Measurements from ENCODE around the gene CNN1.

CNN1 gene

GRCh38 chr19:11538232-11539036 lies at the start of gene CNN1:
Gene CNN1 (plus strand): TSS chr19:11538851. CDS start chr19:11538928, 77 bp downstream.
- DNase-seq = no peak

DNA sequence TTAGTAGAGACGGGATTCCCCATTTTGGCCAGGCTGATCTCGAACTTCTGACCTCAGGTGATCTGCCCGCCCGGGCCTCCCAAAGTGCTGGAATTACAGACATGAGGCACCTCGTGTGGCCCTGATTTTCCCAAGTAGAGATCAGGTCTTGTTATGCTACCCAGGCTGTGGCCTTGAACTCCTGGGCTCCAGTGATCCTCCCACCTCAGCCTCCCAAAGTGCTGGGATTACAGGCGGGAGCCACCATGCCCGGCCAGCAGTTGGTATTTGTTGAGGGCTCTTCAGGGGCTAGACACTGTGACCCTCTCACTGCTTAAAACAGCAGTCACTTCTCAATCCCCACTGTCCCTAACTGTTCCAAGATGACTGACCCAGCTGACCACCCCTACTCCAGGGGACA lies 49.3 kb upstream of the CNN1 start:
- DNase-seq = no peak

DNA sequence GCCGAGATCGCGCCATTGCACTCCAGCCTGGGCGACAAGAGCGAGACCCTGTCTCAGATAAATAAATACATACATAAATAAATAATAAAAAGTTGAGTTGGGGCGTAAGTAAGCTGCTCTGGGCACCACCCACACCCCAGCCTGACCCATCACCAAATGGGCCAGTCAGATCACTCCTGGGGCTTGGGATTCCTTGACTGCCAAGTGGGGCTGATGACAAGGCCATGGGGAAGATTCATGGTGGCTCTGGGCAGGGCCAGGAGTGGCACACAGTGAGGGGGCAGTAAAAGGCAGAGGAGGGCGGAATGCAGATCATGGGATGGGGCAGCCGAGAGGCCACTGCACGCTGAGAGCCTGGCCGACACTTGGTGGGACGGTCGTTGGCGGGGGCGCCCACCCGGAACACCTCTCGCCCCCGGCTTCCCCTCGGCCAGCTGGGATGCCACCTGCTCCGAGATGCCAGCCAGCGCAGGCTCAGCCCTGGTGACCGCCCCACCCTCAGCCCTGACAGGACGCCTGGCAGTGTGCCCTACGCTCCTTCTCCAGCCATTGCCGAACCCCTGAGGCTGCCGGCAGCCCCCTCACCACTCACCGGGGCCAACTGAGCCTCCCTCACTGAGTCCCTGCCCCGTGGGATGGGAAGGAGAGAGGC lies 43.9 kb upstream of the CNN1 start:
- DNase-seq = no peak

DNA sequence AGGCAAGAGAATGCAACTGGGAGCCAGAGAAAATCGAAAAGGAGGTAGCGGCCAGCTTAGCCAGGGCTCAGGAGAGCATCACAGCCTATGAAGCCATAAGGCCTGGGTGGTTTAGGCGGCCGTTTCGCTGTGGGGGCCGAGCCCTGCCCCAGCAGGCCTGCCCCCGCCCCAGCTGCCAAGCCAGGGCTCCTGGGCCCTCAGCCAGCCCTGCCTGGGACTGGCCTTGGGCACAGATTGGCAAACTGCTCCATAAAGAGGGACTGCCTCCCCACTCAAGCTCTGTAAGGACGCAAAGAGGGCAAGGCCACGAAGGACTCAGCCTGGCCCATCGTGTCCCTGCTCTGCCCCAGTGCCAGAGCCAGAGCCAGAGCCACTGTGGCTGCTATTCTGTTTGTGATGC lies 43.2 kb upstream of the CNN1 start:
- DNase-seq = no peak

DNA sequence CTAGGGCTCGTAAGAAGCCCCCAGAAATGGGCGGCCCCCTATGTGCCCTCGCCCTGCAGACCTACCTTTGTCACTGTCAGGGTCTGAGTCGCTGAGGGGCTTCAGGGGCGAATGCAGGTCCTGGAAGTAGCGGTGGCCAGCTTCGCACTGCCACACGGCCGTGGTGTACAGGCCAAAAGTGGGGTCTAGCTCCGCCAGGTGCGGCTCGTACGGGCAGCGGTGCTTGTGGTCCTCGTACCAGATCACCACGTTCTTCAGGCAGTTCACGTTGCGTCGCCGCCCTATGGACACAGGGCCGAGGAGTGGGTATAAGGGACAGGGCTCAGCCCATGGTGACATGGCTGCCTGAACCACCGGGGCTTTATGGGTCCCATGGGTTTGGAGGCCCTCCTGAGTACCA lies 42.8 kb upstream of the CNN1 start:
- DNase-seq = no peak

GRCh38 chr19:11496391-11497163 lies 42.1 kb upstream of the CNN1 start:
- peak; percentile 59 for DNase-seq

DNA sequence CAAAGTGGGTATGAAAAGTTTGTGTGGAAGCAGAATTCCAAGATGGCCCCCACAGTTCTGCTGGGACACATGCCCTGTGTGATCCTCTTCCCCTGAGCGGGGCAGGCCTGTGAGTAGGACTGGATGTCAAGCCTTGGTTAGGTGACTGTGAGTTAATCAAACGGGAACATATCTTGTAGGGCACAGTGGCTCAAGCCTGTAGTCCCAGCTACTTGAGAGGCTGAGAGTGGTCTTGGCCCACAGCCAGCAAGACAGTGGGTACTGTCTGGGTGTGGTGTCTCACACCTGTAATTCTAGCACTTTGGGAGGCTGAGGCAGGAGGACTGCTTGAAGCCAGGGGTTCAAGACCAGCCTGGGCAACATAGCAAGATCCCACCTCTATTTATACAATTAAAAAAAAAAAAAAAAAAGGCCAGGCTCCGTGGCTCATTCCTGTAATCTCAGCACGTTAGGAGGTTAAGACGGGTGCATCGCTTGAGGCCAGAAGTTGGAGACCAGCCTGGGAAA lies 39.4 kb upstream of the CNN1 start:
- no peak for DNase-seq

DNA sequence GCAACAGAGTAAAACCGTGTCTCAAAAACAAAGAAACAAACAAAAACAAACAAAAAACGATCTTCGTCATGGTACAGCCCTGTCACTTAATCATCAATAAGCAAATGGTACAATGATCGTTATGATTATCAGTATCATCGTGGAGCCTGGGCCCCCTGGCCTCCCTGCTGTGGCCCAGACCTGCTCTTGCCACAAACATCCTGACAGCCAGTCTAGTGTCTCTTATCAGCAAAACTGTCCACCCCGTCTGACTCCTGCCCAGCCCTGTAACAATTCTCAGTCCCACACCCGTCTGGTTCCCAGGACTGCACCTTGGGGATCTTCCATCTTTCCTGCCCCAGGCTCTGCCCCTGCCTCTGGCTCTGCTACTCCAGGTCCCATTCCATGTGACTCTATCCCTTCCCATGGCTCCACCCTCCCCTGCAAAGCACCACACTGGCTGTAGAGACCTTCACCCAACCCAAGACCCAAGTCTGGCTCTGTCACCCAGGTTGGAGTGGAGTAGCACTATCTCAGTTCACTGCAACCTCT lies 38.7 kb upstream of the CNN1 start:
- no peak for DNase-seq

DNA sequence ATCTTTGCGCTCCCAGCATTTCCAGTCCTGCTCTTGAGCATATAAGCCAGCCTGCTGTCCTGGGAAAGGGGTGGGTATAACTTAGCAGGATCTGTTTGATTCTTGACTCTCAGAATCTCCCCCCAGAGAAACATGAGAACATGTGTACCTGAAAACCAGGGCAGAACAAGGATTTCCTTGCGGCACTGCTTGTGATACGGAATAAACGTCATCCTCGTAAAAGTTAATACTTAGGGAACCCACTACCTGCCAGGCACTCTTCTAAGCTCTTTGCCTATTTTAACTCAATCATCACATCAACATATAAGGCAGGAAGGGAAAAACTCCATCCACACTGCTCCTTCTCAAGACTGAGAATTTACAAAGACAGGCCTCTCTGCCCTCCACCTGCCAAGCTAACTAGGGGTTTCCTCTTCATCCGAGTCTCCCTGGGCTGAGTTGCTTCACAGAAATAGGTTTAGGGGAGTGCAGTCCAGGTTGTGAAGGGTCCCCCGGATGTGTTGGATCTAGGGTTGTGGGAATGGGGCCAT lies 34.1 kb upstream of the CNN1 start:
- no peak for DNase-seq

DNA sequence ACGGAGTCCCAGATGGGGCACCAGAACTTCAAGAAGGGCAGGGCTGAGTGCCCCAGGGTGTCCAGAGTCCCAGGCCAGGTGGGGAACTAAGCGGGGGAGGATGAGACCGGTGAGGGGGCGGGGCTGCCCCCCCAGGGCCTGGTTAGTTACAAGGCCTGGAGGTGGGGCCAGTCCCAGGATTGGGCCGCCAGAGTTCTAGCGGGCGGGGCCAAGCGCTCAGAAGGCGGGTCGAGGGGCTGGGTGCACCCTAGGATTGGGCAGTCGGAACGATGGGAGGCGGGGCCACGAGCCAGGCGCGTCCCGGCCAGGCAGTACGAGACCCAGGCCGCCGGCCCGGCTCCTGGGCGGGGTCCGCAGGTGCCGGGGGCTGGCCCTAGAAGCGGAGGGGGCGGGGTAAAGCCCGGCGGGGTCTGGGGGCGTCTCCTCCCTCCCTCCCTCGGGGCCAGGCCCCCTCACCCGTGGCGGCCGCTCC lies 33.6 kb upstream of the CNN1 start:
- peak; percentile 98 for DNase-seq

GRCh38 chr19:11505504-11506100 lies 33.0 kb upstream of the CNN1 start, which contains the start of gene ZNF653:
Gene ZNF653 (minus strand): TSS chr19:11505839. CDS start chr19:11505786, 53 bp downstream.
- peak; percentile 96 for DNase-seq

GRCh38 chr19:11506101-11506555 lies 32.5 kb upstream of the CNN1 start:
- no peak for DNase-seq

DNA sequence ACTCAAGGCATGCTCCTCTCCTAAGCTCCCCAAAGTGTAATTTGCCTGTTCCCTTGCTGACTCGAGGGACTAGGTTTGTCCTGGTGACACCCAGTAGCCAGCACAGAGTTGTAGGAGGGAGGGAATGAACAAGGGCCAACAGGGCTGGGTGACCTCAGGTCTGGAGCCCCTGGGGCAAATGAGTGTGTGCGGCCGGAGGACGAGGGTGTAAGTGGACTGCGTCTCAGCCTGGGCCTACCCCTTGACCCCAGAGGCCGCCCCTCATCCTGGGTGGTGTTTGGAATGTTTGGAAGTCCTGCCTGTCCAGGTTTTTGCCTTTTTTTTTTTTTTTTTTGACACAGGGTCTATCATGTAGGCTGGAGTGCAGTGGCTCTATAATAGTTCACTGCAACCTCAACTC lies 31.7 kb upstream of the CNN1 start:
- no peak for DNase-seq

DNA sequence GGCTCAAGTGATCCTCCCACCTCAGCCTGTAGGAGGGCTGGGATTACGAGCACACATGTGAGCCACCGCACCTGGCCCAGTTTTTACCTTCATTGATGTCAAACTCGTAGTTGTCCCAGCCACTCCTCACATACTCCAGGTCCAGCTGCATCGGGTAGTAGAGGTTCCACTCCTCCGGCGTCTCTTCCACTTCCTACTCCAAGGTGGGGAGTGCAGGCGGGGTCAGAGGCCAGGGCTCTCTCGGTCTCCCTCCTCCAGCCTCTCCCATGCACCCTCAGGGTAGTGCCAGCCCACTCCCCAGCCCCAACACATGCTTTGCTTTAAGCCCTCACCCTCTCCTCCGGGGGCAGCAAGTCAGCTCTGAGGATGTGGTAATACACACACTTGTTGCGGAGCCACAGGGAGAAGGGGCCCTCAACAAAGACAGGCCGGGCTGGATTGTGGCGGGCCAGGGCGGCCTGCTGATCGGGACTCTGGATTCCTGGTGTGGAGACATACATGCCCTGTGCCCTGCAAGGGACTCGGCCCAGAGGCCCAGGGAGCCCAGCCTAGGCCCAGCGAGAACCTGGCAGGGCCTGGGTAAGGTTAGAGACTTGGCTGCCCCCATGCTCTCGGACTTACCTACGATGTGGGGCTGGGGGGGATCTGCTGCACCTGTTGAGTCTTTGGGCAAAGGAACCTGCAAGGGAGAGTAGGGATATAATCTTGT lies 31.1 kb upstream of the CNN1 start:
- DNase-seq = no peak

DNA sequence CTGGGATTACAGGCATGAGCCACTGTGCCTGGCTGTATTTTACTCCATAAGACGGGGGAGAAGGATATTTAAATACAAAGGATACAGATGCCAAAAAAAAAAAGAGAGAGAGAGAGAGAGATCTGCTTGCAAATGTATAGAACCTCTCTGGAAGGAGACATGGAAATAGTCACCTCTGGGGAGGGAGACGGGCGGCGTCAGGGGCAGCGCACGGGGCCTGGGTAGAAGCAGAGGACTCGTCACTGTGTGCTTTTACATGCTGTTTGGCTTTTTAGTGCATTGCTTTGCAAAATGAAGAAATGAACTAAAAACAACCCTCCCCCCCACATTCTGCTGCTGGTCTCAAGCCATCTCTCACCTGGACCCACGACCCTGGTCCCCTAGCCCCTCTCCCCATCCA lies 28.2 kb upstream of the CNN1 start:
- no peak for DNase-seq

DNA sequence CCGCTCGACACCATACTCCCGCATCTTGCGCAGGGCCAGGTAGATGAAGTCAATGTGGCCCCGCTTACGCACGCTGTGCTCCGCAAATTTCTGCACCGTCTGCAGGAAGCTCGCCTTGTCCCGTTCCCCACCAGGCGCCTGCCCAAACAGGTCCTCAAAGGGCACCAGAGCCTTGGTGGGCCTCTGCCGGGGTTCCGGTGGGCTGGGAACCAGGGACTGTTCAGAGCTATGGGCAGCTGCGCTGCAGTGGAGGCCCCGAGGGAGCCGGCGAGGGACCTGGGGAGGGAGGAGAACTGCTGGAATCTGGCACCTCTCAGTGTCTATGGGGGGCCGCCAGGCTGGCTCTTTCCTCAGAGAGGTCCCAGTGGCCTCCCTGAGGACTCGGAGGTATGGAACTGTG lies 24.7 kb upstream of the CNN1 start:
- DNase-seq = no peak

GRCh38 chr19:11519138-11519537 lies 19.5 kb upstream of the CNN1 start:
- DNase-seq = no peak

DNA sequence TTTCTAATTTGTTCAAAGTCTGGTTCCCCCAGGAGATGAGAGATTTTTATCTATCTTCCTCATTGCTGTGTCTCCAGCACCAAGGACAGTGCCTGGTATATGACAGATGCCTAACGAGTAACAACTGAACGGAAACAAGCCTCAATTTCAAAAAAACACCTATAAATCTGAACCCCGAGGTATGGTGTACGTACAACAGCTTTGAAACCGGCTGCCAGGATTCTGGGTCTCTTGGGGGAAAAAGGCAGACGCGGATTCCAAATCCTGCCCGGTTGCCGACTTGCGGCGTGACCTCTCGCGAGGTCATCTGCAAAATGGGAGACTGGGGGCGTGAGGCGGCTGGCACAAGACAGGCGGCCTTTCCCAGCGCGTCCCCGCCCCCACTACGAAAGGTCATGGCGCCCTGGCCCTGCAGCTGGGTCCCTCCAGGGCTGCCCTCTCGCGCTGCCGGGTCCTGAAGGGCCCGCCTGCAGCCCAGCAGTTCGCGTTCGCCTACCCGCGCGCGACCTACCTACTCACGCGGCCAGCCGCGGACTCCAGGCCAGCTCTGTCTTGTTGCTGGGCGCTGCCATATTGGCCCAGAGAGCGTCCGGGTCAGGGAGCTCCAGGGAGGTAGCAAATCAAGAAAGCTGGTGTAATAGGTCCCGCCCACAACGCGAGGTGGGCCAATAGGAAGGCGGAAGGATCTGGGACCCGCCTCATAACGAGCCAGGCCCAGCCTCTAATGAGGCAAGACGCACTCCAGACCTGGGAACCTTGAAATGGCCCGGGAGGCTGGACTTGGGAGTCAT lies 9.9 kb upstream of the CNN1 start, which contains the start of gene ECSIT:
Gene ECSIT, minus strand, starts transcription at position 584 of the 791 bp plus-strand sequence. CDS start 9,964 bp downstream, outside the sequence.
- peak; percentile 95 for DNase-seq

DNA sequence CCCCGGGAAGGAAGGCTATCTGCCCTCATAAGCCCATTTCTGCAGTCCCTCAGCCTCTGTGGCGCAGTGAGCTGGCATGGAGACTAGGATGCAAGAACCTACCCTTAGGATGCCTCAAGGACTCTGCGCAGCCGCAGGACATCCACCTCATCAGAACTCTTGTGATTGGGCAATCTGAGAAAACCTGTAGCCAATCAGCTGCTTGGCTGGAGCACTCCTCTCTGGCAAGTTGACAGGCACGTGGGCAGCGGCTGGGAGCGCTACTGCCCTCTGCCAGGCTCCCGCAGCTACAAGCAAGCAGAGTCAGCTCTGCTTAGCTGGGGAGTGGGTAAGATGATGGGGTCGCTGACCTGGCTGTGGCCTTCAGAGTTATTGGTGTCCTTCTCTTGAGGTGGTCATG lies 8.2 kb upstream of the CNN1 start:
- peak; percentile 40 for DNase-seq

- no peak for DNase-seq
Measured at GRCh38 chr19:11534538-11534937, 4.1 kb upstream of the CNN1 start.

GRCh38 chr19:11534948-11535347 lies 3.7 kb upstream of the CNN1 start:
- no peak for DNase-seq
